ENCODE results near the gene SRCAP. TPM values are rescaled to one million over a fixed set of nuclear protein-coding genes. Genes with fewer than 3 reads are reported as not detected.
A peak's percentile ranks its signal among the peaks of the same experiment; 100 is the strongest.

Gene SRCAP
- total RNA-seq, 1 experiment from 2014 or later: 58.5 TPM

DNA sequence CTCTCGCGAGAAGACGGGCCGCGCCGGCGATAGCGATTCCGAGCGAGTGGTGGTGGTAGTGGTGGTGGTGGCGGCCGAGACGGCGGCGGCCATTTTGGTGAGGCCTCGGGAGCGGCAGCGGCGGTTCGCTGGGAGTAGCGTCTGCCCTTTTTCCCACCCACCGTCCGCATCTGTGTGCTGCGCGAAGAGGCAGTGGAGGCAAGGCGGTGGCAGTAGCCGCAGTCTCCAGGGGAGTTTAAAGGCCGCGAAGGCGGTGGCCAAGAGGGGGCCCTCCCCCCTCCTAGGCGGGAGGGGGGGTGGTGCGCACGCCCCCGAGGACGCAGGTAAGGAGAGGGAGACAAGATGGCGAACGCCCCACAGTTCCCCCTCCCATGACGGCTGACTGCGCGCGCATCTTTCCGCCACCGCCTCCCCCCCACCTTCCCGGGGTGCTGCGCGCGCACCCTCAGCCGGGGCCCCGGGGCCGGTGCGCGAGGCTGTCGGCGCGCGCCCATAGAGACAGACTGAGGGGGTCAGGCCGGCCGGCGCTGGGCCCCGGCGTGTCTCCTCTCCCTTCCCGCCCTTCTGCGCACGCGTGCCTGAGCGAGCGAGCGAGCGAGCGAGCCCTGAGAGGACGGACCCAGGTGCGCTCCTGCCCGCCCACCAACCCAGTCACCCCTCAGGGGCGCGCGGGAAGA, 694 bp upstream of the SRCAP start (continued):
- TF ChIP-seq ZNF281 (CRISPR knock-in tag; IDR thresholded peaks at IDR 0.05) (peak; percentile 90), SMAD3 (CRISPR knock-in tag; IDR thresholded peaks at IDR 0.05; ENCODE audit: borderline replicate concordance) (0 out of 2 replicates have a peak, but pooled peaks have one; percentile 29), MAX (CRISPR knock-in tag; IDR thresholded peaks at IDR 0.05) (peak; percentile 72; the same call in 1 of the 2 replicates), SP1 (CRISPR knock-in tag; conservative IDR thresholded peaks at IDR 0.05) (peak; percentile 75), NR1H2 (CRISPR knock-in tag; IDR thresholded peaks at IDR 0.05) (no peak; the same call in 1 of the 2 replicates), ZNF317 (CRISPR knock-in tag; IDR thresholded peaks at IDR 0.05; ENCODE audit: borderline replicate concordance, low read depth) (peak; percentile 50; the same call in 1 of the 2 replicates), NFE2L1 (CRISPR knock-in tag; IDR thresholded peaks at IDR 0.05) (no peak), CREM (CRISPR knock-in tag; IDR thresholded peaks at IDR 0.05) (peak; percentile 66; the same call in 1 of the 2 replicates), MYBL2 (CRISPR knock-in tag; IDR thresholded peaks at IDR 0.05) (peak; percentile 63)
- TF ChIP-seq, protein P1, sequence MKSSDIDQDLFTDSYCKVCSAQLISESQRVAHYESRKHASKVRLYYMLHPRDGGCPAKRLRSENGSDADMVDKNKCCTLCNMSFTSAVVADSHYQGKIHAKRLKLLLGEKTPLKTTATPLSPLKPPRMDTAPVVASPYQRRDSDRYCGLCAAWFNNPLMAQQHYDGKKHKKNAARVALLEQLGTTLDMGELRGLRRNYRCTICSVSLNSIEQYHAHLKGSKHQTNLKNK (CRISPR knock-in tag; IDR thresholded peaks at IDR 0.05): 0 out of 2 replicates have a peak, but pooled peaks have one; percentile 62
- TF ChIP-seq, protein P2, sequence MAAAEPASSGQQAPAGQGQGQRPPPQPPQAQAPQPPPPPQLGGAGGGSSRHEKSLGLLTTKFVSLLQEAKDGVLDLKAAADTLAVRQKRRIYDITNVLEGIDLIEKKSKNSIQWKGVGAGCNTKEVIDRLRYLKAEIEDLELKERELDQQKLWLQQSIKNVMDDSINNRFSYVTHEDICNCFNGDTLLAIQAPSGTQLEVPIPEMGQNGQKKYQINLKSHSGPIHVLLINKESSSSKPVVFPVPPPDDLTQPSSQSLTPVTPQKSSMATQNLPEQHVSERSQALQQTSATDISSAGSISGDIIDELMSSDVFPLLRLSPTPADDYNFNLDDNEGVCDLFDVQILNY (CRISPR knock-in tag; IDR thresholded peaks at IDR 0.05): peak; percentile 61; the same call in 1 of the 2 replicates
- TF ChIP-seq, protein P3, sequence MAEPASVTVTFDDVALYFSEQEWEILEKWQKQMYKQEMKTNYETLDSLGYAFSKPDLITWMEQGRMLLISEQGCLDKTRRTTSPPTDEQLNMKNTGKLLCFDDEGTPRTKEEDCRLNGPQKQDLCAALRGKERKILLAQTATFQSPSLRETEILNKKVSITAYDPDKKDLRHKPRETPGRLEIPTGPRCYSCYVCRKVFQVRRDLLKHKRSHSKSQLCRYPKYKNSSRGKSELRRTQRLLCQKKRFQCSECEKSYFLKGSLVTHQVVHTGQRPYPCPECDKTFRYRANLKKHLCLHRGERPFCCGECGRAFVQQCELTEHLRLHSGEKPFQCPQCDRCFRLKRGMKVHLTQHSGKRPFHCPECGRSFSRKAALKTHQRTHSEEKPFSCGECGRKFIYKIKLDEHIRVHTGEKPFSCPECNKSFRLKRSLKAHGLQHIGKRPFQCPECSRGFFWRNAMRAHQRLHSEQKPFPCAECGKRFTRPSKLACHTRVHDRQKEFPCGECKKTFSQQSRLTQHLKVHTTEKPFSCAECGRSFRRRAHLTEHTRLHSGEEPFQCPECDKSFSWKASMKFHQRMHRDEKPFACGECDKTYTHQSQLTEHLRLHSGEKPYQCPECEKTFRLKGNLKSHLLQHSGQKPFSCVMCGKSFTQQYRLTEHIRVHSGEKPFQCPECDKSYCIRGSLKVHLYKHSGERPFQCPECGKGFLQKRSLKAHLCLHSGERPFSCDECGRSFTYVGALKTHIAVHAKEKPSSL (CRISPR knock-in tag; conservative IDR thresholded peaks at IDR 0.05): no peak

- TF ChIP-seq SMAD3 (CRISPR knock-in tag; IDR thresholded peaks at IDR 0.05; ENCODE audit: borderline replicate concordance) (no peak), ZBTB21 (CRISPR knock-in tag; IDR thresholded peaks at IDR 0.05; ENCODE audit: borderline replicate concordance) (no peak), TP53 (CRISPR knock-in tag; IDR thresholded peaks at IDR 0.05) (no peak), JAZF1 (CRISPR knock-in tag; IDR thresholded peaks at IDR 0.05) (no peak), ZNF317 (CRISPR knock-in tag; IDR thresholded peaks at IDR 0.05; ENCODE audit: borderline replicate concordance, low read depth) (no peak), SOX15 (CRISPR knock-in tag; IDR thresholded peaks at IDR 0.05) (no peak), ZNF219 (CRISPR knock-in tag; IDR thresholded peaks at IDR 0.05; ENCODE audit: borderline replicate concordance) (no peak), CREM (CRISPR knock-in tag; IDR thresholded peaks at IDR 0.05) (no peak)
- TF ChIP-seq, protein P4, sequence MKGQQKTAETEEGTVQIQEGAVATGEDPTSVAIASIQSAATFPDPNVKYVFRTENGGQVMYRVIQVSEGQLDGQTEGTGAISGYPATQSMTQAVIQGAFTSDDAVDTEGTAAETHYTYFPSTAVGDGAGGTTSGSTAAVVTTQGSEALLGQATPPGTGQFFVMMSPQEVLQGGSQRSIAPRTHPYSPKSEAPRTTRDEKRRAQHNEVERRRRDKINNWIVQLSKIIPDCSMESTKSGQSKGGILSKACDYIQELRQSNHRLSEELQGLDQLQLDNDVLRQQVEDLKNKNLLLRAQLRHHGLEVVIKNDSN (CRISPR knock-in tag; IDR thresholded peaks at IDR 0.05): no peak
- no peak for DNase-seq (ENCODE audit: low spot score)
- no peaks in the 10 kb centered on the region for H3K9me3 Mint-ChIP-seq
- ChIA-PET POLR2A (interaction anchor here (1.3 kb wide), 2 partner anchors 22 to 41 kb away, joined by 3 read pairs; partner anchors contain the start of gene FBRS), CTCF (no interaction called here)
- H3K27ac Mint-ChIP-seq: peak overlapping the region; percentile 100
- H3K4me3 Mint-ChIP-seq: peak overlapping the region; percentile 95
- H3K27me3 Mint-ChIP-seq (ENCODE audit: low read depth): peaks cover 35% of the 10 kb centered on the region
- H3K36me3 Mint-ChIP-seq: peaks cover 32% of the 10 kb centered on the region
- peaks cover 14% of the 10 kb centered on the region for H3K4me1 Mint-ChIP-seq
- ATAC-seq: no peak
Measured at GRCh38 chr16:30699615-30700099, 686 bp downstream of the SRCAP start.

Data from WTC11 (cell line).